ENCODE data around the gene SAFB. TPM values are rescaled to one million over a fixed set of nuclear protein-coding genes. Genes with fewer than 3 reads are reported as not detected.

The SAFB gene
- total RNA-seq, 1 experiment from 2014 or later: 68.7 TPM

DNA sequence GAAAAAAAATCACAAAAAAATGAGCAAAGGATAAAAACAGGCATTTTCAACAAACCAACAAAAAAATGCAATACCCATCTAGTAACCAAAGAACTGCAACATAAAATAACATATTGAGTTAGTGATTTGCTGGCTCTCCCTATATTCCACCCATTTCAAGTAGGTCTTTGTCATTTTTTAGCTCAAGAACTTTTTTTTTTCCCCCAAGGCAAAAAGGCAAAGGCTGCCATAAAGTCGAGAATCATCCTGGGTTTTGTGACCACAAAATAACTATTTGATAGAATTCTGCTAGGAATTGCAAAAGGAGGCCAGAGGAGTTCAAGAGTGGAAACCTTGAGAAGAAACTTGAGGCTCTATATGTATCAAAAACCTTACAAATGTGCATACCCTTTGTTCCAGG lies 5.8 kb upstream of the SAFB start:
- no peak for DNase-seq
- Histone ChIP-seq H3K27me3 (ENCODE audit: insufficient read depth, low read depth) (no peaks in the 10 kb centered on the region), H3K9me2 (ENCODE audit: insufficient read depth) (no peaks in the 10 kb centered on the region), H3K4me3 (no peak overlapping the region), H3F3A (ENCODE audit: insufficient read depth, low read depth) (no peaks in the 10 kb centered on the region), H3K36me3 (ENCODE audit: low read depth) (peaks cover 16% of the 10 kb centered on the region; the same call in 1 of the 2 replicates), H4K20me1 (ENCODE audit: insufficient read depth) (peaks cover 14% of the 10 kb centered on the region), H3K4me1 (replicated peaks; ENCODE audit: insufficient read depth) (peaks cover 7% of the 10 kb centered on the region), H3K4me2 (no peak overlapping the region), H3K9me3 (ENCODE audit: insufficient read depth, low read depth) (no peaks in the 10 kb centered on the region), H3K79me2 (ENCODE audit: low read depth) (peaks cover 48% of the 10 kb centered on the region), H2AFZ (no peak overlapping the region), H3K27ac (no peak overlapping the region)
- POLR2A ChIA-PET (ENCODE audit: unreplicated experiment): no interaction called here
- CTCF ChIA-PET: no interaction called here
- intact Hi-C loops (cut with micrococcal nuclease; ENCODE audit: unreplicated experiment): no loop called here
- TF ChIP-seq EZH2 (IDR thresholded peaks at IDR 0.05; ENCODE audit: low read depth): no peak
- TF ChIP-seq, protein P1, sequence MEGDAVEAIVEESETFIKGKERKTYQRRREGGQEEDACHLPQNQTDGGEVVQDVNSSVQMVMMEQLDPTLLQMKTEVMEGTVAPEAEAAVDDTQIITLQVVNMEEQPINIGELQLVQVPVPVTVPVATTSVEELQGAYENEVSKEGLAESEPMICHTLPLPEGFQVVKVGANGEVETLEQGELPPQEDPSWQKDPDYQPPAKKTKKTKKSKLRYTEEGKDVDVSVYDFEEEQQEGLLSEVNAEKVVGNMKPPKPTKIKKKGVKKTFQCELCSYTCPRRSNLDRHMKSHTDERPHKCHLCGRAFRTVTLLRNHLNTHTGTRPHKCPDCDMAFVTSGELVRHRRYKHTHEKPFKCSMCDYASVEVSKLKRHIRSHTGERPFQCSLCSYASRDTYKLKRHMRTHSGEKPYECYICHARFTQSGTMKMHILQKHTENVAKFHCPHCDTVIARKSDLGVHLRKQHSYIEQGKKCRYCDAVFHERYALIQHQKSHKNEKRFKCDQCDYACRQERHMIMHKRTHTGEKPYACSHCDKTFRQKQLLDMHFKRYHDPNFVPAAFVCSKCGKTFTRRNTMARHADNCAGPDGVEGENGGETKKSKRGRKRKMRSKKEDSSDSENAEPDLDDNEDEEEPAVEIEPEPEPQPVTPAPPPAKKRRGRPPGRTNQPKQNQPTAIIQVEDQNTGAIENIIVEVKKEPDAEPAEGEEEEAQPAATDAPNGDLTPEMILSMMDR (conservative IDR thresholded peaks at IDR 0.05): no peak
- no TSS peak for BruUV-seq (replicated peaks)

- H3K9me3 ChIP-seq (ENCODE audit: insufficient read depth, low read depth): no peaks in the 10 kb centered on the region
- CTCF ChIA-PET: no interaction called here
- no peak overlapping the region for H2AFZ ChIP-seq
- no peak overlapping the region for H3K4me2 ChIP-seq
- TF ChIP-seq, protein P1 (conservative IDR thresholded peaks at IDR 0.05): no peak
- no peak for TF ChIP-seq EZH2 (IDR thresholded peaks at IDR 0.05; ENCODE audit: low read depth)
- H3K9me2 ChIP-seq (ENCODE audit: insufficient read depth): no peaks in the 10 kb centered on the region
- peaks cover 14% of the 10 kb centered on the region for H4K20me1 ChIP-seq (ENCODE audit: insufficient read depth)
- no TSS peak for BruUV-seq (replicated peaks)
- no peak for DNase-seq
- H3K79me2 ChIP-seq (ENCODE audit: low read depth): peaks cover 58% of the 10 kb centered on the region
- H3K27ac ChIP-seq: no peak overlapping the region
- POLR2A ChIA-PET (ENCODE audit: unreplicated experiment): interaction anchor here (0.6 kb wide), 1 partner anchor 11 kb away, joined by 4 read pairs; no protein-coding TSS in a partner anchor
- H3K36me3 ChIP-seq (ENCODE audit: low read depth): peaks cover 16% of the 10 kb centered on the region; the same call in 1 of the 2 replicates
- peaks cover 7% of the 10 kb centered on the region for H3K4me1 ChIP-seq (replicated peaks; ENCODE audit: insufficient read depth)
- H3K4me3 ChIP-seq: no peak overlapping the region
- H3F3A ChIP-seq (ENCODE audit: insufficient read depth, low read depth): no peaks in the 10 kb centered on the region
- no peaks in the 10 kb centered on the region for H3K27me3 ChIP-seq (ENCODE audit: insufficient read depth, low read depth)
- intact Hi-C loops (cut with micrococcal nuclease; ENCODE audit: unreplicated experiment): no loop called here
Measured at GRCh38 chr19:5618591-5618990, 4.3 kb upstream of the SAFB start.

DNA sequence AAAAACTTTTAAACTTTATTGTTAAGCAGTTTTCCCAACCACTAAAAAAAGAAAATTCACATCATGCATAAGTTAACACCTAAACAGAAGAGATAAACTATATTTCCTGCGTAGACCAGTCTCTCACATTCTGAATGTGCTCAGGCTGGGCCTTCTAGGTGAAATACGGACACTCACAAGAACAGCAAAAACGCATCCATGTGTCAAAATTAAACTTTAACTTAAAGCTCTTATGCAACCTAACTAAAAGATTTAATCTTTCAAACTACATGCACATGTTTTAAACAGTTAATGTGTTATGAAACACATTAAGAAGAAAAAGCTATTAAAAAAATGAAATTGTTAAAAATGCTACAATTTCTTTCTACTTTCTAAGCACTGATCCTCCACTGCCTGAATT lies 2.9 kb upstream of the SAFB start:
- Histone ChIP-seq H3K9me3 (ENCODE audit: insufficient read depth, low read depth) (no peaks in the 10 kb centered on the region), H2AFZ (no peak overlapping the region), H3K9me2 (ENCODE audit: insufficient read depth) (no peaks in the 10 kb centered on the region), H3K4me3 (no peak overlapping the region), H3F3A (ENCODE audit: insufficient read depth, low read depth) (no peaks in the 10 kb centered on the region; the same call in 1 of the 2 replicates), H4K20me1 (ENCODE audit: insufficient read depth) (peaks cover 18% of the 10 kb centered on the region), H3K4me2 (no peak overlapping the region), H3K27me3 (ENCODE audit: insufficient read depth, low read depth) (no peaks in the 10 kb centered on the region), H3K27ac (no peak overlapping the region), H3K4me1 (replicated peaks; ENCODE audit: insufficient read depth) (peaks cover 9% of the 10 kb centered on the region), H3K79me2 (ENCODE audit: low read depth) (peaks cover 71% of the 10 kb centered on the region), H3K36me3 (ENCODE audit: low read depth) (peaks cover 10% of the 10 kb centered on the region; the same call in 1 of the 2 replicates)
- intact Hi-C loops (cut with micrococcal nuclease; ENCODE audit: unreplicated experiment): no loop called here
- ChIA-PET CTCF (interaction anchor here (0.6 kb wide), 1 partner anchor 1404 kb away, joined by 4 read pairs; no protein-coding TSS in a partner anchor), POLR2A (ENCODE audit: unreplicated experiment) (no interaction called here)
- DNase-seq: no peak
- TF ChIP-seq, protein P1 (conservative IDR thresholded peaks at IDR 0.05): no peak
- no peak for TF ChIP-seq EZH2 (IDR thresholded peaks at IDR 0.05; ENCODE audit: low read depth)
- BruUV-seq (replicated peaks): no TSS peak

All from PC-9 (cell line).